ENCODE measurements around the gene CD68.

CD68 gene

DNA sequence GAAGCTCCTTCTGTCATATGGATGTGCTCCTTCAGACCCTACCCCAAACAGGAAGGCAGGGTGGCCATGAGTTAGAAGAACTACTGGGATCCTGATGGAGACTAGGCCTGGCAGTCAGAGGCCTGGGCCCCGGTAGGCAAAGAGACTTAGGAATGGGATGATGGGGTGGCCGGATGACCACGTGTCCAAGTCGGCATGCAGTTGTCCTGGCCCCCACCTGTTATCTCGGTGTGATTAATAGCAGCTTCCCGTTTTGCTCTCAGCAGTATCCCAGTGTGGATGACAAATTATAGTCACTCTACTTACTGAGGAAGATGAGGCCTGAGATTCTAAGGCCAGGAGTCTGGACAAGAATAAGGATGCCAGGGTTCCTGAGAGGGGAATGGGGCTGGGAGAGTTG lies 29.1 kb upstream of the CD68 start:
- Histone ChIP-seq H3K79me2 (no peaks in the 10 kb centered on the region), H3K36me3 (ENCODE audit: control insufficient read depth, insufficient read depth, low read length) (no peaks in the 10 kb centered on the region), H3K4me1 (no peaks in the 10 kb centered on the region), H3K4me2 (ENCODE audit: low read length) (no peak overlapping the region), H3K27me3 (ENCODE audit: control insufficient read depth, insufficient read depth, low read length) (no peaks in the 10 kb centered on the region), H3K27ac (peak overlapping the region; percentile 11), H2AFZ (no peak overlapping the region), H3K9ac (no peak overlapping the region), H3K9me3 (ENCODE audit: control insufficient read depth, low read length) (no peaks in the 10 kb centered on the region), H3K4me3 (ENCODE audit: low read depth, low read length) (no peak overlapping the region)
- TF ChIP-seq, protein P1, sequence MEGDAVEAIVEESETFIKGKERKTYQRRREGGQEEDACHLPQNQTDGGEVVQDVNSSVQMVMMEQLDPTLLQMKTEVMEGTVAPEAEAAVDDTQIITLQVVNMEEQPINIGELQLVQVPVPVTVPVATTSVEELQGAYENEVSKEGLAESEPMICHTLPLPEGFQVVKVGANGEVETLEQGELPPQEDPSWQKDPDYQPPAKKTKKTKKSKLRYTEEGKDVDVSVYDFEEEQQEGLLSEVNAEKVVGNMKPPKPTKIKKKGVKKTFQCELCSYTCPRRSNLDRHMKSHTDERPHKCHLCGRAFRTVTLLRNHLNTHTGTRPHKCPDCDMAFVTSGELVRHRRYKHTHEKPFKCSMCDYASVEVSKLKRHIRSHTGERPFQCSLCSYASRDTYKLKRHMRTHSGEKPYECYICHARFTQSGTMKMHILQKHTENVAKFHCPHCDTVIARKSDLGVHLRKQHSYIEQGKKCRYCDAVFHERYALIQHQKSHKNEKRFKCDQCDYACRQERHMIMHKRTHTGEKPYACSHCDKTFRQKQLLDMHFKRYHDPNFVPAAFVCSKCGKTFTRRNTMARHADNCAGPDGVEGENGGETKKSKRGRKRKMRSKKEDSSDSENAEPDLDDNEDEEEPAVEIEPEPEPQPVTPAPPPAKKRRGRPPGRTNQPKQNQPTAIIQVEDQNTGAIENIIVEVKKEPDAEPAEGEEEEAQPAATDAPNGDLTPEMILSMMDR (IDR thresholded peaks at IDR 0.05), result no peak

DNA sequence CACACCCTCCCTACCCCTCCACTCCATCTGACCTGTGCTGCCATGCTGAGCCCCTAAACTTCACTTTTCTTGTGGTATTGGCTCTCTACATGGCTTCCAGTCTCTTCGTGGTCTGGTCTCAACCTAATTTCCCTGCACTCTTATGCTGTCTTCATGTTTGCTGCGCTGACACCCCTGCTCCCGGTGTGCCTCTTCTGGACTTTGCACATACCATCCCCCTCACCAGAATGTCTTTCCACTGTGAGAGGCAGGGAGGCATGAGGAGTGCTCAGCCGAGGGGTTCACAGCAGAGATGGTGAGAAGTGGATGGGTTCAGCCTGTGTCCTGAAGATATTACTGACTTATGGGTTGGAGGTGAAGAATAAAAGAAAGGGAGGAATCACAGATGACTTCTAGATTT lies 28.0 kb upstream of the CD68 start:
- Histone ChIP-seq H3K36me3 (ENCODE audit: control insufficient read depth, insufficient read depth, low read length) (no peaks in the 10 kb centered on the region), H3K4me1 (no peaks in the 10 kb centered on the region), H3K9me3 (ENCODE audit: control insufficient read depth, low read length) (no peaks in the 10 kb centered on the region), H3K4me3 (ENCODE audit: low read depth, low read length) (no peak overlapping the region), H3K79me2 (no peaks in the 10 kb centered on the region), H3K4me2 (ENCODE audit: low read length) (no peak overlapping the region), H3K27ac (no peak overlapping the region), H2AFZ (no peak overlapping the region), H3K9ac (no peak overlapping the region), H3K27me3 (ENCODE audit: control insufficient read depth, insufficient read depth, low read length) (no peaks in the 10 kb centered on the region)
- TF ChIP-seq, protein P1 (IDR thresholded peaks at IDR 0.05), result no peak

DNA sequence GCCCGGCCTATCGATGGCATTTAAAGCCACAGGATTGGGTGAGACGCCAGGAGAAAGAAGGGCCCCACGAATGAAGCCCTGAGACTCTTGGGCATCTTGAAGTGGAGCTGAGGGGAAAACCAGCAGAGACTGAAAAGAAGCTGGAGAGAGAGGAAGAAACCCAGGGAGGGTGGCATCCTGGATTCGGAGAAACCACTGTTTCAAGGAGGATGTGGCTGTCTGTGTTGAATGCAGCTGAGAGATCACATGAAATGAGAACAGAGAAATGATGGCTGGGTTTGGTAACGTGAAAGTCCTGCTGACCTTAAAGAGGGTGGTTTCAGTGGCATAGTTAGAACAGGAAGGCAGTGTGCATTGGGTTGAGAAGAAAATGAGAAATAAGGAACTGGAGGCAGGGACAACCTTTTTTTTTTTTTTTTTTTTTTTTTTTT lies 26.8 kb upstream of the CD68 start:
- Histone ChIP-seq H3K27ac (no peak overlapping the region), H3K4me3 (ENCODE audit: low read depth, low read length) (no peak overlapping the region), H3K9ac (no peak overlapping the region)

DNA sequence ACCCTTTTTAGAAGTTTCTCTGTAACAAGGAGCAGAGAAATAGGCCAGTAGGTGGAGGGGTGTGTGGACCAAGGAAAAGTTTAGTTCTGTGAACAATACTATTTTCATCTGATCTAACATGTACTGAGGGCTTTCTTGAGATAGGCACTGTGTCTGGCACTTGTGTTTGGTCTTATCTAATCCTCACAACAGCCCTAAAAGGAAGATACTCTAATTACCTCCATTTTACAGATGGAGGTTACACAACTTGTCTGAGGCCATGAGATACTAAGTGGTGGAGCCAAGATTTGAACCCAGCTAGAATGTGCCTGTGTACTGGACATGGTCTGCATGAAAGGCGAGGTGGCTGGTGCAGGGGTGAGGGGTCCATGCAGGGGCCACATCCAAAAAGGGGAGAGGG lies 26.1 kb upstream of the CD68 start:
- Histone ChIP-seq H3K79me2 (no peaks in the 10 kb centered on the region), H3K9ac (no peak overlapping the region), H2AFZ (no peak overlapping the region), H3K4me2 (ENCODE audit: low read length) (no peak overlapping the region), H3K4me3 (ENCODE audit: low read depth, low read length) (no peak overlapping the region), H3K27me3 (ENCODE audit: control insufficient read depth, insufficient read depth, low read length) (no peaks in the 10 kb centered on the region), H3K9me3 (ENCODE audit: control insufficient read depth, low read length) (no peaks in the 10 kb centered on the region), H3K36me3 (ENCODE audit: control insufficient read depth, insufficient read depth, low read length) (no peaks in the 10 kb centered on the region), H3K27ac (no peak overlapping the region), H3K4me1 (peaks cover 7% of the 10 kb centered on the region)
- TF ChIP-seq, protein P1 (IDR thresholded peaks at IDR 0.05), result no peak

More for the DNA sequence above, 26.8 kb upstream of the CD68 start:
- H2AFZ ChIP-seq, result no peak overlapping the region
- no peaks in the 10 kb centered on the region for H3K79me2 ChIP-seq
- H3K4me2 ChIP-seq (ENCODE audit: low read length), result no peak overlapping the region
- no peaks in the 10 kb centered on the region for H3K36me3 ChIP-seq (ENCODE audit: control insufficient read depth, insufficient read depth, low read length)
- TF ChIP-seq, protein P1 (IDR thresholded peaks at IDR 0.05), result no peak
- peaks cover 3% of the 10 kb centered on the region for H3K4me1 ChIP-seq
- no peaks in the 10 kb centered on the region for H3K9me3 ChIP-seq (ENCODE audit: control insufficient read depth, low read length)
- no peaks in the 10 kb centered on the region for H3K27me3 ChIP-seq (ENCODE audit: control insufficient read depth, insufficient read depth, low read length)

DNA sequence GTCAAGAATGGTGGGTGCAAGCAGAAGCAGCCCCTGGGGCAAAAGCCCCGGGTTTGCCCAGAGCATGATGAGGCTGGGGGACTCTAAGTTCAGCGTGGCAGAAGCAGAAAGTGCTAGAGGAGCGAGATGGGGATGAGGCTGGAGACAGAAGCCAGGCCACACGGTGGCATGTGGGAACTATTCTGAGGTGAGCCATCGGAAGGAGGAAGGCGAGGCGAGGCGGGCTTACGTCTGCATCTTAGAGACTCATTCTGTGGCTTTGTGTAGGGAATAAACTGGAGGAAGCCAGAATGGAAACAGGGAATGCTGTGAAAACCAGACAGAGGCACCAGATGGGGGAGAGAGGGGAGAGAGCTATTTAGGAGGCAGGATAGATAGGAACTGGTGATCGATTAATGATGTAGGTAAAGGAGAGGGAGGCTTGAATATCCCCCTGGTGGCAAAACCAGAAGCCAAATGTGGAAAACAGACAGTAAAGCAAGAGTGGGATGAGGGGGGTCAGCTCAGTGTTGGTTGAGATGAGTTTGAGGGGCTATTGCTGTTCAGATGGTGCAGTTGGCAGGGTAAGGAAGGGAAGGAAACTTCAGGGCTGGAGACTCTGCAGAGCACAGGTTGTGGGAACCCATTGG lies 24.0 kb upstream of the CD68 start:
- H3K27ac ChIP-seq, result no peak overlapping the region
- H3K9me3 ChIP-seq (ENCODE audit: control insufficient read depth, low read length), result no peaks in the 10 kb centered on the region
- H3K9ac ChIP-seq, result no peak overlapping the region
- H3K4me1 ChIP-seq, result peaks cover 27% of the 10 kb centered on the region
- TF ChIP-seq, protein P1 (IDR thresholded peaks at IDR 0.05), result no peak
- no peak overlapping the region for H3K4me3 ChIP-seq (ENCODE audit: low read depth, low read length)
- peaks cover 3% of the 10 kb centered on the region for H3K79me2 ChIP-seq
- no peaks in the 10 kb centered on the region for H3K27me3 ChIP-seq (ENCODE audit: control insufficient read depth, insufficient read depth, low read length)
- H2AFZ ChIP-seq, result no peak overlapping the region
- no peaks in the 10 kb centered on the region for H3K36me3 ChIP-seq (ENCODE audit: control insufficient read depth, insufficient read depth, low read length)
- H3K4me2 ChIP-seq (ENCODE audit: low read length), result no peak overlapping the region

All from parathyroid adenoma (tissue), 2 donors.